Neural crest cell (in vitro differentiated cells): Measurements from ENCODE around the gene TANC2. TPM values are rescaled to one million over a fixed set of nuclear protein-coding genes. Genes with fewer than 3 reads are reported as not detected.

ENCODE experiments used
- DNase-seq: peaks from one replicate; pipeline ENCODE4 v3.0.0; 2021; ENCODE audit warnings: low read depth, mixed read lengths, low spot score
- H3K27ac Mint-ChIP-seq: one replicate; pipeline ENCODE4 v1.8.0; 2021; ENCODE audit warnings: mild to moderate bottlenecking, mixed read lengths; ENCODE audit not compliant: unreplicated experiment
- H3K27me3 Mint-ChIP-seq: 2 replicates; pipeline ENCODE4 v1.8.0; 2021; ENCODE audit warnings: low read depth, mild to moderate bottlenecking, mixed read lengths
- H3K36me3 Mint-ChIP-seq: 2 replicates; pipeline ENCODE4 v1.8.0; 2021; ENCODE audit warnings: low read depth, mild to moderate bottlenecking, mixed read lengths
- H3K4me1 Mint-ChIP-seq: 2 replicates; pipeline ENCODE4 v1.8.0; 2021; ENCODE audit warnings: mixed read lengths
- H3K4me3 Mint-ChIP-seq: one replicate; pipeline ENCODE4 v1.8.0; 2021; ENCODE audit warnings: mild to moderate bottlenecking, mixed read lengths
- H3K9me3 Mint-ChIP-seq: 2 replicates; pipeline ENCODE4 v1.8.0; 2021; ENCODE audit warnings: mixed read lengths
- CTCF ChIP-seq: fragments of 200-600 bp; sonication (generic); conservative IDR thresholded peaks from 2 replicates; pipeline ENCODE4 v1.5.0; 2021; ENCODE audit warnings: antibody characterized with exemption, mild to moderate bottlenecking
- total RNA-seq: library from RNA; stranded (reverse); gene quantifications from 2 replicates; pipeline ENCODE4 v1.2.1, GENCODE V29; 2021

TANC2 gene
- total RNA-seq, 1 donor from 2014 or later: 37.8 TPM

- H3K27ac Mint-ChIP-seq: no peak overlapping the region
Observed at GRCh38 chr17:62995377-62995885, 29.4 kb downstream of the TANC2 start.

DNA sequence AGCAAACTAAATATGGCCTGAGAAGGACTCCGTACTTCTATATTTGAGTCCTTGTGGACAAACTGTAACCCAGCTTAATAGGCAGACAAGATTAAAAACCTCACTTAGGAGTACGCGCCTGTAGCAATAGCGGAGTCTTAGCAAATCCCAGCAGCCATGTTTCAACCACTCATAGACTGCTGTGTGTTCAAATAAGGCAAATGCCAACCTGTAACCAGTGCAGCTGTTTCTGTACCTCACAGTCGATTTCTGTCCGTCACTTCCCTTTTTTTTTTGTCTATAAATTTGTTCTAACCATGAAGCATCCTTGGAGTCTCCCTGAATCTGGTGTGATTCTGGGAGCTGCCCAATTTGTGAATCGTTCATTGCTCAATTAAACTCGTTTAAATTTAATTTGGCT, 30.2 kb downstream of the TANC2 start:
- DNase-seq: no peak
- H3K27me3 Mint-ChIP-seq: no peaks in the 10 kb centered on the region
- no peaks in the 10 kb centered on the region for H3K9me3 Mint-ChIP-seq
- peaks cover 5% of the 10 kb centered on the region for H3K4me1 Mint-ChIP-seq
- peaks cover 5% of the 10 kb centered on the region for H3K36me3 Mint-ChIP-seq
- TF ChIP-seq CTCF: no peak
- H3K4me3 Mint-ChIP-seq: no peak overlapping the region
- H3K27ac Mint-ChIP-seq: no peak overlapping the region

More at GRCh38 chr17:62995377-62995885, 29.4 kb downstream of the TANC2 start:
- DNase-seq: no peak
- H3K4me3 Mint-ChIP-seq: no peak overlapping the region
- peaks cover 5% of the 10 kb centered on the region for H3K4me1 Mint-ChIP-seq
- peak; percentile 62 for TF ChIP-seq CTCF
- H3K9me3 Mint-ChIP-seq: no peaks in the 10 kb centered on the region
- no peaks in the 10 kb centered on the region for H3K27me3 Mint-ChIP-seq
- H3K36me3 Mint-ChIP-seq: peaks cover 5% of the 10 kb centered on the region

- Mint-ChIP-seq H3K27me3 (no peaks in the 10 kb centered on the region), H3K9me3 (peaks cover 6% of the 10 kb centered on the region), H3K36me3 (peaks cover 5% of the 10 kb centered on the region), H3K4me1 (peaks cover 5% of the 10 kb centered on the region), H3K27ac (no peak overlapping the region), H3K4me3 (no peak overlapping the region)
- no peak for TF ChIP-seq CTCF
- no peak for DNase-seq
Observed at GRCh38 chr17:62998166-62998565, 32.1 kb downstream of the TANC2 start.

DNA sequence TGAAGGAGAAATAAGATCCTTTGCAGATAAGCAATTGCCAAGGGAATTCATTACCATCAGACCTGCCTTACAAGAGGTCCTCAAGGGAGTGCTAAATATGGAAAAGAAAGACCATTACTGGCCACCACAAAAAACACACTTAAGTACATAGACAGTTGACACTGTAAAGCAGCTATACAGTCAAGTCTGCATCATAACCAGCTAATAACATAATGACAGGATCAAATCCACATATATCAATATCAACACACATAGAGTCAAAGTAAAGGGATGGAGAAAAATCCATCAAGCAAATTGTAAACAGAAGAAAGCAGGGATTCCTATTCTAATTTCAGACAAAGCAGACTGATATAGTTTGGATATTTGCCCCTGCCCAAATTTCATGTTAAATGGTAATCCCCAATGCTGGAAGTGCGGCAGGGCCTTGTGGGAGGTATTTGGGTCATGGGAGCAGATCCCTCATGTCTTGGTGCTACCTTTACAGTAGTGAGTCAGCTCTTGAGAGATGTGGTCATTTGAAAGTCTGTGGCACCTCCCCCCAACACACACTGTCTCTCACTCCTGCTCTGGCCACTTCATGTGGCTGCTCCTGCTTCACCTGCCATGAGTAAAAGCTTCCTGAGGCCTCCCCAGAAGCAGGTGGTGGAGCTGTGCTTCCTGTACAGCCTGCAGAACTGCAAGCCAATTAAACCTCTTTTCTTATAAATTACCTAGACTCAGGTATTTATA, 32.8 kb downstream of the TANC2 start:
- H3K36me3 Mint-ChIP-seq: peaks cover 5% of the 10 kb centered on the region
- DNase-seq: no peak
- H3K27me3 Mint-ChIP-seq: no peaks in the 10 kb centered on the region
- peaks cover 6% of the 10 kb centered on the region for H3K9me3 Mint-ChIP-seq
- no peak overlapping the region for H3K27ac Mint-ChIP-seq
- peaks cover 5% of the 10 kb centered on the region for H3K4me1 Mint-ChIP-seq
- no peak for TF ChIP-seq CTCF
- H3K4me3 Mint-ChIP-seq: no peak overlapping the region

GRCh38 chr17:62999736-63000135, 33.7 kb downstream of the TANC2 start:
- DNase-seq: no peak
- H3K4me1 Mint-ChIP-seq: peaks cover 5% of the 10 kb centered on the region
- no peak for TF ChIP-seq CTCF
- no peak overlapping the region for H3K4me3 Mint-ChIP-seq
- H3K9me3 Mint-ChIP-seq: peaks cover 6% of the 10 kb centered on the region
- no peak overlapping the region for H3K27ac Mint-ChIP-seq
- no peaks in the 10 kb centered on the region for H3K27me3 Mint-ChIP-seq
- peaks cover 5% of the 10 kb centered on the region for H3K36me3 Mint-ChIP-seq
